HepG2 (cell line): ENCODE measurements around the gene PRR14. TPM values are rescaled to one million over a fixed set of nuclear protein-coding genes. Genes with fewer than 3 reads are reported as not detected.

Source experiments
- ELF4 ChIP-seq: sonication (generic); formaldehyde crosslinking; IDR thresholded peaks from 2 replicates; pipeline ENCODE4 v1.5.0; 2020; ENCODE audit warnings: missing genetic modification reagents, mild to moderate bottlenecking, moderate library complexity, borderline replicate concordance
- FOXA1 ChIP-seq, 2 experiments: fragments of 450-650 bp in 1 of 2; sonication (generic) in 1 of 2; formaldehyde crosslinking in 1 of 2; IDR thresholded peaks; 2 replicates each; pipeline versions ENCODE4 v1.4.0 to v1.6.1; 2016 to 2020; ENCODE audit warnings: missing genetic modification reagents in 1 of 2
- HOXA9 ChIP-seq: sonication (generic); formaldehyde crosslinking; IDR thresholded peaks from 2 replicates; pipeline ENCODE4 v1.8.1; 2022; ENCODE audit warnings: missing genetic modification reagents, mild to moderate bottlenecking, moderate library complexity, borderline replicate concordance
- NBN ChIP-seq: fragments of 450-650 bp; conservative IDR thresholded peaks from 2 replicates; pipeline ENCODE4 v1.6.1; 2017
- RARA ChIP-seq: IDR thresholded peaks from 2 replicates; pipeline ENCODE4 v1.6.1; 2016; ENCODE audit warnings: missing genetic modification reagents, missing compliant biosample characterization
- RARG ChIP-seq: sonication (generic); formaldehyde crosslinking; IDR thresholded peaks from 2 replicates; pipeline ENCODE4 v1.4.0; 2020; ENCODE audit warnings: low read depth, mild to moderate bottlenecking, missing genetic modification reagents
- RBM39 ChIP-seq: fragments of 200-400 bp; formaldehyde crosslinking; IDR thresholded peaks from one replicate; pipeline ENCODE4 v1.6.1; 2018; ENCODE audit warnings: antibody characterized with exemption, mild to moderate bottlenecking, low read depth, low read length; ENCODE audit not compliant: poor library complexity, severe bottlenecking
- TARDBP ChIP-seq: sonication (generic); formaldehyde crosslinking; IDR thresholded peaks from 2 replicates; pipeline ENCODE4 v1.8.0; 2022; ENCODE audit warnings: mild to moderate bottlenecking, missing genetic modification reagents
- TP53 ChIP-seq: sonication (generic); formaldehyde crosslinking; conservative IDR thresholded peaks from 2 replicates; pipeline ENCODE4 v1.4.0; 2020; ENCODE audit warnings: missing genetic modification reagents
- ZNF180 ChIP-seq: sonication (generic); formaldehyde crosslinking; IDR thresholded peaks from 2 replicates; pipeline ENCODE4 v1.4.0; 2020; ENCODE audit warnings: low read depth, missing genetic modification reagents, borderline replicate concordance
- ZNF629 ChIP-seq: sonication (generic); formaldehyde crosslinking; conservative IDR thresholded peaks from 2 replicates; pipeline ENCODE4 v1.5.0; 2020; ENCODE audit warnings: missing genetic modification reagents
- polyA plus RNA-seq, 8 experiments: library from polyadenylated mRNA; depleted of rRNA in 3 of 8; stranded (reverse) in 7 of 8; unstranded in 1 of 8; fragments of >200 nt; fragmentation: Illumina TruSeq in 4 of 8; extraction: Trizol in 4 of 8; gene quantifications; 2 replicates each; pipeline versions ENCODE4 v1.2.1 to v1.2.3, GENCODE V29; 2011 to 2016; ENCODE audit warnings: low read depth in 4 of 8, missing spikeins in 1 of 8, mixed read lengths in 1 of 8; ENCODE audit not compliant: insufficient read depth in 1 of 8
- total RNA-seq, 5 experiments: library from RNA; depleted of rRNA; stranded (reverse); fragments of >200 nt; fragmentation: Illumina TruSeq; extraction: Trizol; gene quantifications; 2 replicates each; pipeline ENCODE4 v1.2.3, GENCODE V29; 2016; ENCODE audit warnings: low read depth in 1 of 5
- TF ChIP-seq, protein P1 (sequence below): conservative IDR thresholded peaks from 2 replicates; pipeline ENCODE4 v1.6.1; 2018; ENCODE audit warnings: missing genetic modification reagents
- TF ChIP-seq, protein P2 (sequence below): sonication (generic); IDR thresholded peaks from 2 replicates; pipeline ENCODE4 v1.6.1; 2016; ENCODE audit warnings: low read depth, borderline replicate concordance
- TF ChIP-seq, protein P3 (sequence below): sonication (generic); formaldehyde crosslinking; IDR thresholded peaks from 2 replicates; pipeline ENCODE4 v1.4.0; 2020; ENCODE audit warnings: missing genetic modification reagents, mild to moderate bottlenecking, borderline replicate concordance
- TF ChIP-seq, protein P4 (sequence below): sonication (generic); formaldehyde crosslinking; IDR thresholded peaks from 2 replicates; pipeline ENCODE4 v1.8.1; 2023; ENCODE audit warnings: mild to moderate bottlenecking, missing genetic modification reagents
- TF ChIP-seq, protein P5 (sequence below): sonication (generic); formaldehyde crosslinking; IDR thresholded peaks from 2 replicates; pipeline ENCODE4 v1.4.0; 2020; ENCODE audit warnings: low read depth, mild to moderate bottlenecking, missing genetic modification reagents
- TF ChIP-seq, protein P6 (sequence below): sonication (generic); formaldehyde crosslinking; conservative IDR thresholded peaks from 2 replicates; pipeline ENCODE4 v1.4.0; 2020; ENCODE audit warnings: mild to moderate bottlenecking, missing genetic modification reagents, moderate library complexity

PRR14 gene
- total and polyA plus RNA-seq, 2 of the 13 experiments (the other 11 are each of a cell fraction or from before 2014, with no cell fraction given) = 8.4 to 11.0 TPM

DNA sequence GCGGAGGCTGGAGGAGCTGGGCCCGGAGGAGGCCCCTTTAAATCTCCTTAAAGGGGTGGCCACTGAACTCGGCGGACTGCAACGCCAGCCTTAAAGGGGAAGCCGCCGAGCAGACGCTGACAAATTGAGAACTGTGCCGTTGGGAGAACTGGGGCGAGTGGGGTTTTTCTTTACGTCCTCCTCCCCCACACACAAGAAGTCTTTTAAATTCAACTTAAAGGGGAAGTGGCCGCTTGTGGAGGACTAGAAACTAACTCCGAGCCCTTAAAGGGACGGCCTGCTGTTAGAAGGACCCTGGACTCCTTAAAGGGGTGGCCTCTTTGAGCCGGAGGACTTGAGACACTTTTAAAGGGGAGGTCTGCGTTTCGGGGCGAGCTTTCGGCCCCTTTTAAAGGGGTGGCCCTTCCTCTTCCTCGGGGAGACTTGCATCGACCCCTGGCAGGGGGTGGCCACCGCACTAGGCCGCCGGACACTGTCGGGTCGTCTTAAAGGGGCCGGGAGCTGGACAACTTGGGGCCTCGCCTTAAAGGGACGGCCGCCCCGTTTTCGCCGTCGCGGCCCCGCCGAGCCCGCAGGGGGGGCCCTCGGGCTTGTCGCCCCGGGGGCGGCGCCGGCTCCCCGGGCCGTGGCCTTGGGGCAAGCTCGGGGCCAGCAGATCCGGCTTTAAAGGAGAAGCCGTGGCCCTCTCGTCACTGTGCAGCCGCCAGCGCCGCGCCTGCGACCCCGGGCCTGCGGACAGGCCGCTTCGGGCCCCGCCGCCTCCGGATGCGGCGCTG is 8.2 kb downstream of the PRR14 start (continued):
- TF ChIP-seq, protein P1, sequence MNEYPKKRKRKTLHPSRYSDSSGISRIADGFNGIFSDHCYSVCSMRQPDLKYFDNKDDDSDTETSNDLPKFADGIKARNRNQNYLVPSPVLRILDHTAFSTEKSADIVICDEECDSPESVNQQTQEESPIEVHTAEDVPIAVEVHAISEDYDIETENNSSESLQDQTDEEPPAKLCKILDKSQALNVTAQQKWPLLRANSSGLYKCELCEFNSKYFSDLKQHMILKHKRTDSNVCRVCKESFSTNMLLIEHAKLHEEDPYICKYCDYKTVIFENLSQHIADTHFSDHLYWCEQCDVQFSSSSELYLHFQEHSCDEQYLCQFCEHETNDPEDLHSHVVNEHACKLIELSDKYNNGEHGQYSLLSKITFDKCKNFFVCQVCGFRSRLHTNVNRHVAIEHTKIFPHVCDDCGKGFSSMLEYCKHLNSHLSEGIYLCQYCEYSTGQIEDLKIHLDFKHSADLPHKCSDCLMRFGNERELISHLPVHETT = peak; percentile 66
- TF ChIP-seq, protein P2, sequence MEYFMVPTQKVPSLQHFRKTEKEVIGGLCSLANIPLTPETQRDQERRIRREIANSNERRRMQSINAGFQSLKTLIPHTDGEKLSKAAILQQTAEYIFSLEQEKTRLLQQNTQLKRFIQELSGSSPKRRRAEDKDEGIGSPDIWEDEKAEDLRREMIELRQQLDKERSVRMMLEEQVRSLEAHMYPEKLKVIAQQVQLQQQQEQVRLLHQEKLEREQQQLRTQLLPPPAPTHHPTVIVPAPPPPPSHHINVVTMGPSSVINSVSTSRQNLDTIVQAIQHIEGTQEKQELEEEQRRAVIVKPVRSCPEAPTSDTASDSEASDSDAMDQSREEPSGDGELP = no peak
- TF ChIP-seq ELF4 = peak; percentile 13; the same call in 1 of the 2 replicates
- TF ChIP-seq TP53 (CRISPR knock-in tag) = no peak
- TF ChIP-seq, protein P3, sequence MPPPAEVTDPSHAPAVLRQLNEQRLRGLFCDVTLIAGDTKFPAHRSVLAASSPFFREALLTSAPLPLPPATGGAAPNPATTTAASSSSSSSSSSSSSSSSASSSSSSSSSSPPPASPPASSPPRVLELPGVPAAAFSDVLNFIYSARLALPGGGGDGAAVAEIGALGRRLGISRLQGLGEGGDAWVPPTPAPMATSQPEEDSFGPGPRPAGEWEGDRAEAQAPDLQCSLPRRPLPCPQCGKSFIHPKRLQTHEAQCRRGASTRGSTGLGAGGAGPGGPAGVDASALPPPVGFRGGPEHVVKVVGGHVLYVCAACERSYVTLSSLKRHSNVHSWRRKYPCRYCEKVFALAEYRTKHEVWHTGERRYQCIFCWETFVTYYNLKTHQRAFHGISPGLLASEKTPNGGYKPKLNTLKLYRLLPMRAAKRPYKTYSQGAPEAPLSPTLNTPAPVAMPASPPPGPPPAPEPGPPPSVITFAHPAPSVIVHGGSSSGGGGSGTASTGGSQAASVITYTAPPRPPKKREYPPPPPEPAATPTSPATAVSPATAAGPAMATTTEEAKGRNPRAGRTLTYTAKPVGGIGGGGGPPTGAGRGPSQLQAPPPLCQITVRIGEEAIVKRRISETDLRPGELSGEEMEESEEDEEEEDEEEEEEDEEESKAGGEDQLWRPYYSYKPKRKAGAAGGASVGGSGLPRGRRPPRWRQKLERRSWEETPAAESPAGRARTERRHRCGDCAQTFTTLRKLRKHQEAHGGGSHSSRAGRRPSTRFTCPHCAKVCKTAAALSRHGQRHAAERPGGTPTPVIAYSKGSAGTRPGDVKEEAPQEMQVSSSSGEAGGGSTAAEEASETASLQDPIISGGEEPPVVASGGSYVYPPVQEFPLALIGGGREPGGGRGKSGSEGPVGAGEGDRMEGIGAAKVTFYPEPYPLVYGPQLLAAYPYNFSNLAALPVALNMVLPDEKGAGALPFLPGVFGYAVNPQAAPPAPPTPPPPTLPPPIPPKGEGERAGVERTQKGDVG = no peak
- no peak for TF ChIP-seq HOXA9
- TF ChIP-seq, protein P4, sequence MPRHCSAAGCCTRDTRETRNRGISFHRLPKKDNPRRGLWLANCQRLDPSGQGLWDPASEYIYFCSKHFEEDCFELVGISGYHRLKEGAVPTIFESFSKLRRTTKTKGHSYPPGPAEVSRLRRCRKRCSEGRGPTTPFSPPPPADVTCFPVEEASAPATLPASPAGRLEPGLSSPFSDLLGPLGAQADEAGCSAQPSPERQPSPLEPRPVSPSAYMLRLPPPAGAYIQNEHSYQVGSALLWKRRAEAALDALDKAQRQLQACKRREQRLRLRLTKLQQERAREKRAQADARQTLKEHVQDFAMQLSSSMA (CRISPR knock-in tag) = no peak; the same call in 1 of the 2 replicates
- TF ChIP-seq TARDBP (CRISPR knock-in tag) = no peak
- TF ChIP-seq ZNF629 (CRISPR knock-in tag) = no peak
- TF ChIP-seq RARG = no peak
- TF ChIP-seq, protein P5, sequence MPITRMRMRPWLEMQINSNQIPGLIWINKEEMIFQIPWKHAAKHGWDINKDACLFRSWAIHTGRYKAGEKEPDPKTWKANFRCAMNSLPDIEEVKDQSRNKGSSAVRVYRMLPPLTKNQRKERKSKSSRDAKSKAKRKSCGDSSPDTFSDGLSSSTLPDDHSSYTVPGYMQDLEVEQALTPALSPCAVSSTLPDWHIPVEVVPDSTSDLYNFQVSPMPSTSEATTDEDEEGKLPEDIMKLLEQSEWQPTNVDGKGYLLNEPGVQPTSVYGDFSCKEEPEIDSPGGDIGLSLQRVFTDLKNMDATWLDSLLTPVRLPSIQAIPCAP (CRISPR knock-in tag) = no peak
- 0 out of 2 replicates have a peak, but pooled peaks have one; percentile 2 for TF ChIP-seq RARA (CRISPR knock-in tag)
- TF ChIP-seq, protein P6, sequence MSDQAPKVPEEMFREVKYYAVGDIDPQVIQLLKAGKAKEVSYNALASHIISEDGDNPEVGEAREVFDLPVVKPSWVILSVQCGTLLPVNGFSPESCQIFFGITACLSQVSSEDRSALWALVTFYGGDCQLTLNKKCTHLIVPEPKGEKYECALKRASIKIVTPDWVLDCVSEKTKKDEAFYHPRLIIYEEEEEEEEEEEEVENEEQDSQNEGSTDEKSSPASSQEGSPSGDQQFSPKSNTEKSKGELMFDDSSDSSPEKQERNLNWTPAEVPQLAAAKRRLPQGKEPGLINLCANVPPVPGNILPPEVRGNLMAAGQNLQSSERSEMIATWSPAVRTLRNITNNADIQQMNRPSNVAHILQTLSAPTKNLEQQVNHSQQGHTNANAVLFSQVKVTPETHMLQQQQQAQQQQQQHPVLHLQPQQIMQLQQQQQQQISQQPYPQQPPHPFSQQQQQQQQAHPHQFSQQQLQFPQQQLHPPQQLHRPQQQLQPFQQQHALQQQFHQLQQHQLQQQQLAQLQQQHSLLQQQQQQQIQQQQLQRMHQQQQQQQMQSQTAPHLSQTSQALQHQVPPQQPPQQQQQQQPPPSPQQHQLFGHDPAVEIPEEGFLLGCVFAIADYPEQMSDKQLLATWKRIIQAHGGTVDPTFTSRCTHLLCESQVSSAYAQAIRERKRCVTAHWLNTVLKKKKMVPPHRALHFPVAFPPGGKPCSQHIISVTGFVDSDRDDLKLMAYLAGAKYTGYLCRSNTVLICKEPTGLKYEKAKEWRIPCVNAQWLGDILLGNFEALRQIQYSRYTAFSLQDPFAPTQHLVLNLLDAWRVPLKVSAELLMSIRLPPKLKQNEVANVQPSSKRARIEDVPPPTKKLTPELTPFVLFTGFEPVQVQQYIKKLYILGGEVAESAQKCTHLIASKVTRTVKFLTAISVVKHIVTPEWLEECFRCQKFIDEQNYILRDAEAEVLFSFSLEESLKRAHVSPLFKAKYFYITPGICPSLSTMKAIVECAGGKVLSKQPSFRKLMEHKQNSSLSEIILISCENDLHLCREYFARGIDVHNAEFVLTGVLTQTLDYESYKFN (CRISPR knock-in tag) = no peak
- TF ChIP-seq NBN = no peak
- no peak for TF ChIP-seq ZNF180 (CRISPR knock-in tag)
- TF ChIP-seq FOXA1 (IDR thresholded peaks at IDR 0.05) = no peak
- TF ChIP-seq FOXA1 (CRISPR knock-in tag; IDR thresholded peaks at IDR 0.05) = no peak
- TF ChIP-seq RBM39 = no peak
